NB4 (cell line): ENCODE data around the gene GALNT2.

Source experiments
- MAX ChIP-seq: IDR thresholded peaks from 2 replicates; pipeline ENCODE4 v1.6.1; 2011; ENCODE audit warnings: low read depth, low read length
- POLR2A ChIP-seq: IDR thresholded peaks from 2 replicates; pipeline ENCODE4 v1.6.1; 2011; ENCODE audit warnings: mild to moderate bottlenecking; ENCODE audit not compliant: insufficient read length; ENCODE audit errors: extremely low read depth
- TF ChIP-seq, protein P1 (sequence below): IDR thresholded peaks from one replicate; pipeline ENCODE4 v1.5.1; 2012; ENCODE audit warnings: low read depth, low read length

DNA sequence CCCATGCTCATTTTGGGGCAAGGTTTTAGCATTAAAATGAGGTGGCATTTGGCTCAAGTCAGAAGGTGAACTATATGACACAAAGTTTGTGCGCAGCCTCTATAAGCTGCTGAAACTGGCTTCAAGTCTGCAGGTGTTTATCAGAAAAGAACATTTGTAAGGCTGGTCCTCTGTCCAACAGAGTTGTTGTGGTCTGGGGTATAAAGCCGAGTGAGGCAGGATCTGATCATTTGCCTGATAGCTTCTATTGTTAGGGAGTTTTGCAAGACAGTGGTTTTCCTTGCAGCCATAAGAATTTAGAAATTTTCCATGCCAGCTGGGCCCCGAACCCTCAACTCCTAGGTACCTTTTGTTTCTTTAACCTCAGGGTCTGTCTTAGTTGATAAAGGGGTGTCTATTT, 228.3 kb downstream of the GALNT2 start:
- TF ChIP-seq, protein P1, sequence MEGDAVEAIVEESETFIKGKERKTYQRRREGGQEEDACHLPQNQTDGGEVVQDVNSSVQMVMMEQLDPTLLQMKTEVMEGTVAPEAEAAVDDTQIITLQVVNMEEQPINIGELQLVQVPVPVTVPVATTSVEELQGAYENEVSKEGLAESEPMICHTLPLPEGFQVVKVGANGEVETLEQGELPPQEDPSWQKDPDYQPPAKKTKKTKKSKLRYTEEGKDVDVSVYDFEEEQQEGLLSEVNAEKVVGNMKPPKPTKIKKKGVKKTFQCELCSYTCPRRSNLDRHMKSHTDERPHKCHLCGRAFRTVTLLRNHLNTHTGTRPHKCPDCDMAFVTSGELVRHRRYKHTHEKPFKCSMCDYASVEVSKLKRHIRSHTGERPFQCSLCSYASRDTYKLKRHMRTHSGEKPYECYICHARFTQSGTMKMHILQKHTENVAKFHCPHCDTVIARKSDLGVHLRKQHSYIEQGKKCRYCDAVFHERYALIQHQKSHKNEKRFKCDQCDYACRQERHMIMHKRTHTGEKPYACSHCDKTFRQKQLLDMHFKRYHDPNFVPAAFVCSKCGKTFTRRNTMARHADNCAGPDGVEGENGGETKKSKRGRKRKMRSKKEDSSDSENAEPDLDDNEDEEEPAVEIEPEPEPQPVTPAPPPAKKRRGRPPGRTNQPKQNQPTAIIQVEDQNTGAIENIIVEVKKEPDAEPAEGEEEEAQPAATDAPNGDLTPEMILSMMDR = no peak
- no peak for TF ChIP-seq POLR2A
- no peak for TF ChIP-seq MAX
